Liver (tissue), 9 donors: Measurements from ENCODE around the gene MT2A. TPM values are rescaled to one million over a fixed set of nuclear protein-coding genes. Genes with fewer than 3 reads are reported as not detected.
A peak's percentile ranks its signal among the peaks of the same experiment; 100 is the strongest.

ENCODE experiments used
- DNase-seq: peaks from one replicate; pipeline ENCODE4 v3.0.0-alpha.2; 2017; ENCODE audit warnings: low spot score
- H3K27ac ChIP-seq, 2 donors: one replicate each; pipeline ENCODE4 v1.7.0; 2013; ENCODE audit warnings: inconsistent platforms in 2 of 2, low read length in 2 of 2, control low read depth in 1 of 2, low read depth in 1 of 2, mild to moderate bottlenecking in 1 of 2
- H3K27me3 ChIP-seq, 4 donors: one replicate each; pipeline versions ENCODE4 v1.6.1 to v1.7.0; 2013; ENCODE audit warnings: low read length in 3 of 4, inconsistent platforms in 1 of 4, mild to moderate bottlenecking in 1 of 4, moderate library complexity in 1 of 4; ENCODE audit not compliant: control insufficient read depth in 4 of 4, insufficient read depth in 4 of 4
- H3K36me3 ChIP-seq, 4 donors: one replicate each; pipeline versions ENCODE4 v1.6.1 to v1.7.0; 2013; ENCODE audit warnings: low read length in 3 of 4, mild to moderate bottlenecking in 3 of 4, low read depth in 1 of 4, moderate library complexity in 1 of 4; ENCODE audit not compliant: control insufficient read depth in 4 of 4, insufficient read depth in 3 of 4
- H3K4me1 ChIP-seq, 4 donors: one replicate each; pipeline versions ENCODE4 v1.6.1 to v1.7.0; 2013; ENCODE audit warnings: low read length in 3 of 4, mild to moderate bottlenecking in 3 of 4, moderate library complexity in 1 of 4; ENCODE audit not compliant: control insufficient read depth in 4 of 4, insufficient read depth in 4 of 4
- H3K4me3 ChIP-seq, 3 donors: one replicate each; pipeline versions ENCODE4 v1.6.1 to v1.7.0; 2013; ENCODE audit warnings: low read length in 3 of 3, control low read depth in 1 of 3, low read depth in 1 of 3, mild to moderate bottlenecking in 1 of 3
- H3K9ac ChIP-seq, 2 donors: one replicate each; pipeline ENCODE4 v1.7.0; 2013; ENCODE audit warnings: low read length in 2 of 2, mild to moderate bottlenecking in 2 of 2, moderate library complexity in 2 of 2, control low read depth in 1 of 2, low read depth in 1 of 2
- H3K9me3 ChIP-seq, 4 donors: one replicate each; pipeline versions ENCODE4 v1.6.1 to v1.7.0; 2013; ENCODE audit warnings: low read length in 3 of 4; ENCODE audit not compliant: control insufficient read depth in 4 of 4
- CTCF ChIP-seq: fragments of 150-350 bp; IDR thresholded peaks from 2 replicates; pipeline ENCODE4 v1.5.1; 2017; ENCODE audit warnings: improper control_type of control experiment, low read depth, low read length; ENCODE audit not compliant: missing input control
- EGR1 ChIP-seq, 2 donors: IDR thresholded peaks; 2 replicates each; pipeline ENCODE4 v1.6.1; 2016 to 2018; ENCODE audit warnings: antibody characterized with exemption in 2 of 2, low read depth in 2 of 2
- FOXA1 ChIP-seq: IDR thresholded peaks from 2 replicates; pipeline ENCODE4 v1.6.1; 2016; ENCODE audit warnings: antibody characterized with exemption
- FOXA2 ChIP-seq: IDR thresholded peaks from 2 replicates; pipeline ENCODE4 v1.6.1; 2016; ENCODE audit warnings: antibody characterized with exemption
- GABPA ChIP-seq, 2 donors: IDR thresholded peaks in 1 of 2; conservative IDR thresholded peaks in 1 of 2; 2 replicates each; pipeline ENCODE4 v1.6.1; 2016; ENCODE audit warnings: antibody characterized with exemption in 2 of 2, mild to moderate bottlenecking in 1 of 2, moderate library complexity in 1 of 2
- HNF4A ChIP-seq, 2 donors: conservative IDR thresholded peaks; 2 replicates each; pipeline ENCODE4 v1.6.1; 2016; ENCODE audit warnings: antibody characterized with exemption in 2 of 2, mild to moderate bottlenecking in 2 of 2
- HNF4G ChIP-seq: IDR thresholded peaks from 2 replicates; pipeline ENCODE4 v1.6.1; 2016; ENCODE audit warnings: antibody characterized with exemption
- JUND ChIP-seq, 2 donors: IDR thresholded peaks; 2 replicates each; pipeline ENCODE4 v1.6.1; 2016; ENCODE audit warnings: antibody characterized with exemption in 2 of 2
- MAX ChIP-seq: IDR thresholded peaks from 2 replicates; pipeline ENCODE4 v1.6.1; 2016; ENCODE audit warnings: antibody characterized with exemption
- NR2F2 ChIP-seq: IDR thresholded peaks from 2 replicates; pipeline ENCODE4 v1.6.1; 2016; ENCODE audit warnings: antibody characterized with exemption
- RAD21 ChIP-seq, 2 donors: IDR thresholded peaks; 2 replicates each; pipeline ENCODE4 v1.6.1; 2016; ENCODE audit warnings: antibody characterized with exemption in 2 of 2, mild to moderate bottlenecking in 2 of 2
- REST ChIP-seq: IDR thresholded peaks from 2 replicates; pipeline ENCODE4 v1.6.1; 2016; ENCODE audit warnings: antibody characterized with exemption, mild to moderate bottlenecking
- RXRA ChIP-seq, 2 donors: IDR thresholded peaks; 2 replicates each; pipeline ENCODE4 v1.6.1; 2017 to 2018; ENCODE audit warnings: antibody characterized with exemption in 2 of 2, mild to moderate bottlenecking in 1 of 2
- SP1 ChIP-seq: IDR thresholded peaks from 2 replicates; pipeline ENCODE4 v1.6.1; 2018; ENCODE audit warnings: antibody characterized with exemption, mild to moderate bottlenecking
- TAF1 ChIP-seq: conservative IDR thresholded peaks from 2 replicates; pipeline ENCODE4 v1.6.1; 2016; ENCODE audit warnings: antibody characterized with exemption, mild to moderate bottlenecking
- YY1 ChIP-seq: IDR thresholded peaks from 2 replicates; pipeline ENCODE4 v1.6.1; 2016; ENCODE audit warnings: antibody characterized with exemption, mild to moderate bottlenecking
- WGBS: extraction: QIAGEN DNeasy Blood & Tissue Kit; methylation state at CpG from one replicate; pipeline ENCODE4 v1.1.7; 2013; 5-methylcytosine and 5-hydroxymethylcytosine counted together
- polyA plus RNA-seq, 2 donors: library from polyadenylated mRNA; stranded (reverse) in 1 of 2; unstranded in 1 of 2; fragments of 200-250 nt in 1 of 2; fragments of >200 nt in 1 of 2; fragmentation: Nextera tagmentation in 1 of 2; extraction: Ambion mirVana in 1 of 2; gene quantifications; one replicate each; pipeline versions ENCODE4 v1.2.1 to v1.2.3, GENCODE V29; 2013 to 2015
- total RNA-seq, 2 donors: library from RNA; depleted of rRNA; stranded (reverse); fragments of >200 nt; gene quantifications; one replicate each; pipeline ENCODE4 v1.2.3, GENCODE V29; 2014
- TF ChIP-seq, protein P1 (sequence below): IDR thresholded peaks from 2 replicates; pipeline ENCODE4 v1.6.1; 2016; ENCODE audit warnings: antibody characterized with exemption
- TF ChIP-seq, protein P2 (sequence below): IDR thresholded peaks from 2 replicates; pipeline ENCODE4 v1.6.1; 2016; ENCODE audit warnings: antibody characterized with exemption
- donor health status: healthy.
- donor health status: healthy.
- donor health status: healthy.
- donor health status: healthy.
- donor health status: healthy.

MT2A gene
- total and polyA plus RNA-seq, 4 donors: 45.8 to 5,206 (median 2,233) TPM

- H3K4me3 ChIP-seq: peak within 1 kb of the TSS; percentile 54 to 74 (median 69)
- peak within 1 kb of the TSS; percentile 48 to 55 for H3K9ac ChIP-seq
- under 1% methylated on average over 46 of the region's 46 CpGs for WGBS
- H3K27me3 ChIP-seq: no peaks in the 10 kb centered on the region
- TF ChIP-seq HNF4G: peak; percentile 53
- peak; percentile 75 to 79 for TF ChIP-seq HNF4A (conservative IDR thresholded peaks at IDR 0.05)
- TF ChIP-seq, protein P1, sequence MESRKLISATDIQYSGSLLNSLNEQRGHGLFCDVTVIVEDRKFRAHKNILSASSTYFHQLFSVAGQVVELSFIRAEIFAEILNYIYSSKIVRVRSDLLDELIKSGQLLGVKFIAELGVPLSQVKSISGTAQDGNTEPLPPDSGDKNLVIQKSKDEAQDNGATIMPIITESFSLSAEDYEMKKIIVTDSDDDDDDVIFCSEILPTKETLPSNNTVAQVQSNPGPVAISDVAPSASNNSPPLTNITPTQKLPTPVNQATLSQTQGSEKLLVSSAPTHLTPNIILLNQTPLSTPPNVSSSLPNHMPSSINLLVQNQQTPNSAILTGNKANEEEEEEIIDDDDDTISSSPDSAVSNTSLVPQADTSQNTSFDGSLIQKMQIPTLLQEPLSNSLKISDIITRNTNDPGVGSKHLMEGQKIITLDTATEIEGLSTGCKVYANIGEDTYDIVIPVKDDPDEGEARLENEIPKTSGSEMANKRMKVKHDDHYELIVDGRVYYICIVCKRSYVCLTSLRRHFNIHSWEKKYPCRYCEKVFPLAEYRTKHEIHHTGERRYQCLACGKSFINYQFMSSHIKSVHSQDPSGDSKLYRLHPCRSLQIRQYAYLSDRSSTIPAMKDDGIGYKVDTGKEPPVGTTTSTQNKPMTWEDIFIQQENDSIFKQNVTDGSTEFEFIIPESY: no peak
- no peak for TF ChIP-seq EGR1 (IDR thresholded peaks at IDR 0.05; ENCODE audit: low read depth in 2 of 2)
- peak in 1 of 2 donors; percentile 42 for TF ChIP-seq JUND (IDR thresholded peaks at IDR 0.05)
- peak; percentile 46 for TF ChIP-seq NR2F2
- TF ChIP-seq TAF1: peak; percentile 36
- TF ChIP-seq REST: peak; percentile 12
- TF ChIP-seq, protein P2, sequence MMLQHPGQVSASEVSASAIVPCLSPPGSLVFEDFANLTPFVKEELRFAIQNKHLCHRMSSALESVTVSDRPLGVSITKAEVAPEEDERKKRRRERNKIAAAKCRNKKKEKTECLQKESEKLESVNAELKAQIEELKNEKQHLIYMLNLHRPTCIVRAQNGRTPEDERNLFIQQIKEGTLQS: peak; percentile 26
- peak; percentile 48 for TF ChIP-seq MAX
- TF ChIP-seq CTCF: no peak
- peak; percentile 94 for TF ChIP-seq SP1
- TF ChIP-seq RAD21 (IDR thresholded peaks at IDR 0.05): peak; percentile 42 to 67
- TF ChIP-seq FOXA2: no peak
- peak; percentile 84 to 91 for TF ChIP-seq RXRA (IDR thresholded peaks at IDR 0.05)
- TF ChIP-seq YY1: peak; percentile 30
- no peak for TF ChIP-seq FOXA1
- no peak for TF ChIP-seq GABPA (IDR thresholded peaks at IDR 0.05 in 1 of 2, conservative IDR thresholded peaks at IDR 0.05 in 1 of 2)
- H3K36me3 ChIP-seq: peaks cover 0 to 3% (median 0%) of the 10 kb centered on the region in 4 donors
- H3K27ac ChIP-seq: peak within 1 kb of the TSS; percentile 70 to 85
- peaks cover 6 to 19% (median 15%) of the 10 kb centered on the region in 4 donors for H3K4me1 ChIP-seq
- no peaks in the 10 kb centered on the region for H3K9me3 ChIP-seq
- peak; percentile 80 for DNase-seq
Measured at GRCh38 chr16:56657555-56658326, 49.4 kb downstream of the MT2A start, which contains the start of gene MT1F. TSS of gene MT1F (plus strand) at chr16:56657959. CDS start at chr16:56658059, 100 bp downstream.
